Loucy (cell line): Measurements from ENCODE around the gene JSRP1.
"Not testable (repeated sequence)": the region's sequence is repeated elsewhere in the genome, so short reads cannot be mapped to it uniquely, and the experiment has no call there.

Experiments used
- CTCF ChIP-seq: fragments of 200-600 bp; sonication (generic); conservative IDR thresholded peaks from 2 replicates; pipeline ENCODE4 v1.5.1; 2014; ENCODE audit warnings: mild to moderate bottlenecking, antibody characterized with exemption, low read length
- EZH2phosphoT487 ChIP-seq: fragments of 200-600 bp; IDR thresholded peaks from 2 replicates; pipeline ENCODE4 v1.6.1; 2018; ENCODE audit warnings: antibody characterized with exemption, mild to moderate bottlenecking, moderate library complexity, borderline replicate concordance

DNA sequence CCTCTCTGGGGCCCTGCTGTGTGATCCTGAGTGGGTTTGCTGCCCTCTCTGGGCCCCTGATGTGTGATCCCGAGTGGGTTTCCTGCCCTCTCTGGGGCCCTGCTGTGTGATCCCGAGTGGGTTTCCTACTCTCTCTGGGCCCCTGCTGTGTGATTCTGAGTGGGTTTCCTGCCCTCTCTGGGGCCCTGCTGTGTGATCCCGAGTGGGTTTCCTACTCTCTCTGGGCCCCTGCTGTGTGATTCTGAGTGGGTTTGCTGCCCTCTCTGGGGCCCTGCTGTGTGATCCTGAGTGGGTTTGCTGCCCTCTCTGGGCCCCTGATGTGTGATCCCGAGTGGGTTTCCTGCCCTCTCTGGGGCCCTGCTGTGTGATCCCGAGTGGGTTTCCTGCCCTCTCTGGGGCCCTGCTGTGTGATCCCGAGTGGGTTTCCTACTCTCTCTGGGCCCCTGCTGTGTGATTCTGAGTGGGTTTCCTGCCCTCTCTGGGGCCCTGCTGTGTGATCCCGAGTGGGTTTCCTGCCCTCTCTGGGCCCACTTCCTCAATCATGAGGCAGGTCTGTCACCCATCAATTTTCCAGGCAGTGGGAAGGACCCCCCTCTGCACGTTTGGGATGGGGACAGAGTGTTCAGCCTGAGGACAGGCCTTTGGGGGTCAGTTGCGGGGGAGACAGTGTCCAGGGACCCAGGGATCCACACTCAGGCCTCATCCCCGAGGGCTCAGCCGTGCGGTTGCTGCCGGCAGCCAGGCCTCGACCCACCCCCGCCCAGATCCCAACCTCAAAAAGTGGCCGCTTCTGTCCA lies 25.2 kb upstream of the JSRP1 start:
- TF ChIP-seq CTCF, EZH2phosphoT487: not testable (repeated sequence)
